Measurements from ENCODE around the gene BRSK2. TPM values are rescaled to one million over a fixed set of nuclear protein-coding genes. Genes with fewer than 3 reads are reported as not detected.

BRSK2 gene
- total RNA-seq, 4 donors from 2014 or later: 0.24 to 0.81 TPM; not detected in 2

DNA sequence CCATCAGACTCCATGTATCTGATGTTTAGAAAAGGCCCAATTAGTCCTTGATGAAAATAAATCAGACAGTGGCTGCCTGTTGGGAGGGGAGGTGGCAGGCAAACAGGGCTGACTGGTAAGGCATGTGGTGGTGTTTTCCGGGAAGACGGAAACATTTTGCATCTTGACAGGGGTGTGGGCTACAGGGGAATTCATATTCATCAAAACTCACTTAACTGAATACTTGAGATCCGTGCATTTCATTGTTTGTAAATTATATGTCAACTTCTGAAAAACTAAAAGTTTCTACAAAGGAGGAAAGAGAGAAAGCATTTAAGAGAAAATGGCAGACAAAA lies 107.0 kb downstream of the BRSK2 start:
- no peaks in the 10 kb centered on the region for H3K36me3 ChIP-seq
- no peak overlapping the region for H3K27ac ChIP-seq
- H3K4me1 ChIP-seq: peaks cover 35 to 36% of the 10 kb centered on the region in 2 donors
- no peak overlapping the region for H3K4me3 ChIP-seq
- TF ChIP-seq, protein P1, sequence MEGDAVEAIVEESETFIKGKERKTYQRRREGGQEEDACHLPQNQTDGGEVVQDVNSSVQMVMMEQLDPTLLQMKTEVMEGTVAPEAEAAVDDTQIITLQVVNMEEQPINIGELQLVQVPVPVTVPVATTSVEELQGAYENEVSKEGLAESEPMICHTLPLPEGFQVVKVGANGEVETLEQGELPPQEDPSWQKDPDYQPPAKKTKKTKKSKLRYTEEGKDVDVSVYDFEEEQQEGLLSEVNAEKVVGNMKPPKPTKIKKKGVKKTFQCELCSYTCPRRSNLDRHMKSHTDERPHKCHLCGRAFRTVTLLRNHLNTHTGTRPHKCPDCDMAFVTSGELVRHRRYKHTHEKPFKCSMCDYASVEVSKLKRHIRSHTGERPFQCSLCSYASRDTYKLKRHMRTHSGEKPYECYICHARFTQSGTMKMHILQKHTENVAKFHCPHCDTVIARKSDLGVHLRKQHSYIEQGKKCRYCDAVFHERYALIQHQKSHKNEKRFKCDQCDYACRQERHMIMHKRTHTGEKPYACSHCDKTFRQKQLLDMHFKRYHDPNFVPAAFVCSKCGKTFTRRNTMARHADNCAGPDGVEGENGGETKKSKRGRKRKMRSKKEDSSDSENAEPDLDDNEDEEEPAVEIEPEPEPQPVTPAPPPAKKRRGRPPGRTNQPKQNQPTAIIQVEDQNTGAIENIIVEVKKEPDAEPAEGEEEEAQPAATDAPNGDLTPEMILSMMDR (IDR thresholded peaks at IDR 0.05 in 4 of 5, conservative IDR thresholded peaks at IDR 0.05 in 1 of 5): no peak
- TF ChIP-seq POLR2A (IDR thresholded peaks at IDR 0.05): no peak
- intact Hi-C loops (cut with DNase I; ENCODE audit: low total_unique reads): no loop called here
- ATAC-seq (no peak), DNase-seq (no peak)
- in situ Hi-C loops (cut with MboI; ENCODE audit: low sequenced_read_pairs in 4 of 4): no loop called here
- H3K9me3 ChIP-seq: no peaks in the 10 kb centered on the region
- H3K27me3 ChIP-seq: no peaks in the 10 kb centered on the region

DNA sequence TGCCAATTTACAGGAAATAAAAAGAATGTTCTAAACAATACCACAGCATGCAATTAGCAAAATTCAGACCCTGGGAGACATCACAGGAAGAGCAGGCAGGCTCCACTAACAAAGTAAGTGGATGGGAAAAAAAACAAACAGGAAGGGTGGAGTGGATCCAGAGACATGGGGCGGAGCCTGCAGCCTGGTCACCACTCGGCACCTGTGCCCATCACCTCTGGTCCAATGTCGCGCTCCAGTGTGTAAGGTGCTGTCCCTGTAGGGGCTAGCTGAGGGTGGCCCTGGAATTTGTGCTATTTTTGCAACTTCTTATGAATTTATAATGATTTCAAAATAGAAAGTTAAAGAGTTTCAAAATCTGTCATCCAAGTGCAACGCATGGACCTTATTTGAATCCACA lies 107.9 kb downstream of the BRSK2 start:
- no peak for ATAC-seq
- Histone ChIP-seq H3K27ac (no peak overlapping the region), H3K27me3 (no peaks in the 10 kb centered on the region), H3K9me3 (no peaks in the 10 kb centered on the region), H3K36me3 (no peaks in the 10 kb centered on the region), H3K4me3 (no peak overlapping the region), H3K4me1 (peaks cover 39 to 43% of the 10 kb centered on the region in 2 donors)
- TF ChIP-seq POLR2A (IDR thresholded peaks at IDR 0.05): no peak
- TF ChIP-seq, protein P1 (IDR thresholded peaks at IDR 0.05 in 4 of 5, conservative IDR thresholded peaks at IDR 0.05 in 1 of 5): no peak
- in situ Hi-C loops (cut with MboI; ENCODE audit: low sequenced_read_pairs in 4 of 4): no loop called here
- intact Hi-C loops (cut with DNase I; ENCODE audit: low total_unique reads): no loop called here
- DNase-seq: no peak

DNA sequence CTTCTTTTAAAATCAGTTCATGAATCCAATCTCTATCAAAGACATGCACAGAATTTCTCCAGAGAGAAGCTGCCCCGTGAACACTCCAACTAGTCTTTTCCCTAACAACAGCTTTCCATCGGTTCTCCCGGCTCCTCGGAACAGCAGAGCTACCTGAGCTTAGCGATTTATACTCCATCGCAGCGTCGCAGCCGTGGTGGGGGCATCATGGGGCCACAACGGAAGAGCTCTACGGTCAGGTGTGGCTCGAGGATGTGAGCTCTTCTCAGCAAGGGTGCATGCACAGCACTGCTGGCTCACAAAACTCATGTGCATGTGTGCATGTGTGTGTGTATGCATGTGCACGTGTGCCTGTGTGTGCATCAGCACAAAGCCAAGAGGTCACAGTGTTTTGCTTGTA lies 108.5 kb downstream of the BRSK2 start:
- H3K4me3 ChIP-seq: no peak overlapping the region
- H3K36me3 ChIP-seq: no peaks in the 10 kb centered on the region
- in situ Hi-C loops (cut with MboI; ENCODE audit: low sequenced_read_pairs in 4 of 4) (no loop called here), intact Hi-C loops (cut with DNase I; ENCODE audit: low total_unique reads) (no loop called here)
- TF ChIP-seq POLR2A (IDR thresholded peaks at IDR 0.05): no peak
- TF ChIP-seq, protein P1 (IDR thresholded peaks at IDR 0.05 in 4 of 5, conservative IDR thresholded peaks at IDR 0.05 in 1 of 5): no peak
- peaks cover 46 to 49% of the 10 kb centered on the region in 2 donors for H3K4me1 ChIP-seq
- no peaks in the 10 kb centered on the region for H3K9me3 ChIP-seq
- H3K27me3 ChIP-seq: no peaks in the 10 kb centered on the region
- H3K27ac ChIP-seq: no peak overlapping the region
- ATAC-seq (no peak), DNase-seq (no peak)

DNA sequence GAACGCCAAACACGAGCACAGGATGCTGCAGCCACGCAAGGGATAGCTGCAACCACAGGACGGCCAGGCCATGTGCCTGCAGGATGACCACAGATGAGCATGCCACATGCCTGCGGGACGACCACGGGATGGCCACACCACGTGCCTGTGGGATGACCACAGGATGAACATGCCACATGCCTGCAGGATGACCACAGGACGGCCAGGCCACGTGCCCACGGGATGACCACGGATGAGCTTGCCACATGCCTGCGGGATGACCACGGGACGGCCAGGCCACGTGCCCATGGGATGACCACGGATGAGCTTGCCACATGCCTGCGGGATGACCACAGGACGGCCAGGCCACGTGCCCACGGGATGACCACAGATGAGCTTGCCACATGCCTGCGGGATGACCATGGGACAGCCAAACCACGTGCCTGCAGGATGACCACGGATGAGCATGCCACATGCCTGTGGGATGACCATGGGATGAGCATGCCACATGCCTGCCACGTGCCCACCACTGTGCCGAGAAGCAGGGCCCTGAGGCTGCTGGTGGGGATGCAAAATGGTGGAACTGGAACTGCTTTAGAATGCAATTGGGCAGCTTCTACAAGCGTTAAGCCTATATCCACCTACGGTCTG lies 109.6 kb downstream of the BRSK2 start:
- no peaks in the 10 kb centered on the region for H3K36me3 ChIP-seq
- H3K4me1 ChIP-seq: peaks cover 57 to 61% of the 10 kb centered on the region in 2 donors
- no peak overlapping the region for H3K27ac ChIP-seq
- TF ChIP-seq, protein P1 (IDR thresholded peaks at IDR 0.05 in 4 of 5, conservative IDR thresholded peaks at IDR 0.05 in 1 of 5): no peak
- no peak for TF ChIP-seq POLR2A (IDR thresholded peaks at IDR 0.05)
- no peak for ATAC-seq
- H3K27me3 ChIP-seq: no peaks in the 10 kb centered on the region
- H3K9me3 ChIP-seq: no peaks in the 10 kb centered on the region
- in situ Hi-C loops (cut with MboI; ENCODE audit: low sequenced_read_pairs in 4 of 4) (no loop called here), intact Hi-C loops (cut with DNase I; ENCODE audit: low total_unique reads) (no loop called here)
- H3K4me3 ChIP-seq: no peak overlapping the region
- DNase-seq: no peak

DNA sequence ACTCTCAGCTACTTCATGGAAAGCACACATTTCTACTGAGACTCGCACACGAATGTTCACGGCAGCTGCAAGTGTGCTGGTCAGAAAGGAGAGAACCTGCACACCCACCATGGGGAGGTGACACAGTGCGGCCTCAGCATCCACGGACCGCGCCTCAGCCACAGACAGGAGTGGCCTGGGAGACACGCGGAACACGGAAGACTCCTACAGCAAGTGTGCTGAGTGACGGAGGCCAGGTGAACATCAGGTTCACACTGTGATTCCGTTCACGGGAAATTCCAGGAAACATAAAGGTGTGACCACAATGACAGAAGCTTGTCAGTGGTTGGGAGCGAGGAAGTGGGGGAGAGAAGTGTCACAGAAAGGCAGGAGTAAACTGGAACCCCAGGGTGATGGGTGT lies 110.2 kb downstream of the BRSK2 start:
- Histone ChIP-seq H3K36me3 (no peaks in the 10 kb centered on the region), H3K27me3 (no peaks in the 10 kb centered on the region), H3K27ac (no peak overlapping the region), H3K4me3 (no peak overlapping the region), H3K9me3 (no peaks in the 10 kb centered on the region), H3K4me1 (peaks cover 59 to 65% of the 10 kb centered on the region in 2 donors)
- in situ Hi-C loops (cut with MboI; ENCODE audit: low sequenced_read_pairs in 4 of 4) (loop anchor here (25.0 kb wide), 3 partner anchors 188 to 288 kb away; partner anchors contain the start of genes MUC5B (in 3 of the 4) and TOLLIP (in 1 of the 4)), intact Hi-C loops (cut with DNase I; ENCODE audit: low total_unique reads) (no loop called here)
- TF ChIP-seq, protein P1 (IDR thresholded peaks at IDR 0.05 in 4 of 5, conservative IDR thresholded peaks at IDR 0.05 in 1 of 5): no peak
- TF ChIP-seq POLR2A (IDR thresholded peaks at IDR 0.05): no peak
- ATAC-seq (no peak), DNase-seq (no peak)
